Measurements from ENCODE around the gene ABHD18.
A peak's percentile ranks its signal among the peaks of the same experiment; 100 is the strongest.
"Not testable (repeated sequence)": the region's sequence is repeated elsewhere in the genome, so short reads cannot be mapped to it uniquely, and the experiment has no call there.

ABHD18 gene

GRCh38 chr4:127995776-127996175 is 30.6 kb downstream of the ABHD18 start:
- no peak for FAIRE-seq

GRCh38 chr4:127996521-127996920 is 31.3 kb downstream of the ABHD18 start:
- FAIRE-seq, result not testable (repeated sequence)

GRCh38 chr4:127997534-127998388 is 32.6 kb downstream of the ABHD18 start:
- no peak for FAIRE-seq

GRCh38 chr4:128006592-128006991 is 41.4 kb downstream of the ABHD18 start:
- no peak for FAIRE-seq

- no peak for FAIRE-seq
These were observed 44.2 kb downstream of the ABHD18 start for GRCh38 chr4:128009428-128009827.

GRCh38 chr4:128025319-128025718 is 60.1 kb downstream of the ABHD18 start:
- no peak for FAIRE-seq

GRCh38 chr4:128029907-128030306 is 64.7 kb downstream of the ABHD18 start:
- FAIRE-seq, result no peak

GRCh38 chr4:128031756-128032384 is 66.7 kb downstream of the ABHD18 start:
- FAIRE-seq, result no peak

- FAIRE-seq, result peak; percentile 7
These were observed 74.4 kb downstream of the ABHD18 start for GRCh38 chr4:128039568-128039967.

- FAIRE-seq, result not testable (repeated sequence)
These were observed 81.8 kb downstream of the ABHD18 start for GRCh38 chr4:128047019-128047418.

GRCh38 chr4:128047514-128047913 is 82.3 kb downstream of the ABHD18 start:
- not testable (repeated sequence) for FAIRE-seq

- FAIRE-seq, result not testable (repeated sequence)
These were observed 86.0 kb downstream of the ABHD18 start for GRCh38 chr4:128051229-128051628.

GRCh38 chr4:128054907-128055306 is 89.7 kb downstream of the ABHD18 start:
- FAIRE-seq, result not testable (repeated sequence)

GRCh38 chr4:128055441-128056206 is 90.4 kb downstream of the ABHD18 start:
- FAIRE-seq, result not testable (repeated sequence)

- FAIRE-seq, result no peak
These were observed 91.2 kb downstream of the ABHD18 start for GRCh38 chr4:128056396-128056795.

GRCh38 chr4:128060121-128060698 is 95.0 kb downstream of the ABHD18 start:
- FAIRE-seq, result no peak

GRCh38 chr4:128060699-128061565 is 95.7 kb downstream of the ABHD18 start, which contains the start of gene LARP1B:
LARP1B (plus strand) TSS chr4:128061312; CDS start chr4:128074952, 13,640 bp downstream.
- FAIRE-seq, result no peak

GRCh38 chr4:128061566-128062536 is 96.6 kb downstream of the ABHD18 start:
- FAIRE-seq, result no peak

- not testable (repeated sequence) for FAIRE-seq
These were observed 101.2 kb downstream of the ABHD18 start for GRCh38 chr4:128066453-128066820.

GRCh38 chr4:128068918-128069317 is 103.7 kb downstream of the ABHD18 start:
- no peak for FAIRE-seq

- no peak for FAIRE-seq
These were observed 111.3 kb downstream of the ABHD18 start for GRCh38 chr4:128076464-128076863.

Measured in TTC549 (cell line).